Left lung (tissue), 10 donors: ENCODE results near the gene ETV4. TPM values are rescaled to one million over a fixed set of nuclear protein-coding genes. Genes with fewer than 3 reads are reported as not detected.

Experiments used
- ATAC-seq: fragments of 200-7000 bp; cut with Tn5 transposase; one replicate; pipeline ENCODE4 v1.9.1; 2020; ENCODE audit warnings: moderate library complexity
- DNase-seq, 4 donors: peaks; one replicate each; pipeline ENCODE4 v3.0.0-alpha.2; 2013 to 2020
- H3K27ac ChIP-seq, 2 donors: fragments of 200-600 bp; sonication (generic) in 1 of 2; one replicate each; pipeline versions ENCODE4 v1.5.0 to v1.8.0; 2020 to 2021
- H3K27me3 ChIP-seq, 2 donors: fragments of 200-600 bp; sonication (generic) in 1 of 2; one replicate each; pipeline versions ENCODE4 v1.5.0 to v1.8.0; 2020 to 2021
- H3K36me3 ChIP-seq, 2 donors: fragments of 200-600 bp; sonication (generic) in 1 of 2; one replicate each; pipeline versions ENCODE4 v1.5.0 to v1.8.0; 2020 to 2021
- H3K4me1 ChIP-seq, 2 donors: fragments of 200-600 bp; one replicate each; pipeline ENCODE4 v1.8.0; 2021
- H3K4me3 ChIP-seq, 2 donors: fragments of 200-600 bp; sonication (generic) in 1 of 2; one replicate each; pipeline versions ENCODE4 v1.5.0 to v1.8.0; 2020 to 2021; ENCODE audit warnings: mild to moderate bottlenecking in 1 of 2
- H3K9me3 ChIP-seq, 2 donors: fragments of 200-600 bp; sonication (generic) in 1 of 2; one replicate each; pipeline versions ENCODE4 v1.5.0 to v1.8.0; 2020 to 2021
- intact Hi-C, 2 donors: fragments of 100-400 bp; cut with DNase I; formaldehyde crosslinking; loops; one replicate each; pipeline versions ENCODE4 v1.11.2 to v1.14.2; 2022
- polyA plus RNA-seq, 6 donors: library from polyadenylated mRNA; unstranded; fragments of 120-200 nt; gene quantifications; one replicate each; pipeline ENCODE4 v1.2.1, GENCODE V29; 2013; ENCODE audit not compliant: insufficient read length in 6 of 6
- total RNA-seq, 2 donors: library from RNA; stranded (reverse); fragmentation: NEBNext Ultra II Directional; extraction: Animal tissue kit (Norgen Biotek cat#: 25700); gene quantifications; one replicate each; pipeline ENCODE4 v1.2.1, GENCODE V29; 2021
- TF ChIP-seq, protein P1 (sequence below), 2 donors: fragments of 200-600 bp; sonication (generic) in 1 of 2; IDR thresholded peaks; one replicate each; pipeline versions ENCODE4 v1.5.0 to v1.8.0; 2021; ENCODE audit warnings: antibody characterized with exemption in 2 of 2
- donor health status: DM: no; HTN: yes; CAD: no.
- donor health status: DM: no; HTN: no; CAD: no.

The ETV4 gene
- total and polyA plus RNA-seq, 8 donors, result 4.3 to 24.3 (median 13.4) TPM

DNA sequence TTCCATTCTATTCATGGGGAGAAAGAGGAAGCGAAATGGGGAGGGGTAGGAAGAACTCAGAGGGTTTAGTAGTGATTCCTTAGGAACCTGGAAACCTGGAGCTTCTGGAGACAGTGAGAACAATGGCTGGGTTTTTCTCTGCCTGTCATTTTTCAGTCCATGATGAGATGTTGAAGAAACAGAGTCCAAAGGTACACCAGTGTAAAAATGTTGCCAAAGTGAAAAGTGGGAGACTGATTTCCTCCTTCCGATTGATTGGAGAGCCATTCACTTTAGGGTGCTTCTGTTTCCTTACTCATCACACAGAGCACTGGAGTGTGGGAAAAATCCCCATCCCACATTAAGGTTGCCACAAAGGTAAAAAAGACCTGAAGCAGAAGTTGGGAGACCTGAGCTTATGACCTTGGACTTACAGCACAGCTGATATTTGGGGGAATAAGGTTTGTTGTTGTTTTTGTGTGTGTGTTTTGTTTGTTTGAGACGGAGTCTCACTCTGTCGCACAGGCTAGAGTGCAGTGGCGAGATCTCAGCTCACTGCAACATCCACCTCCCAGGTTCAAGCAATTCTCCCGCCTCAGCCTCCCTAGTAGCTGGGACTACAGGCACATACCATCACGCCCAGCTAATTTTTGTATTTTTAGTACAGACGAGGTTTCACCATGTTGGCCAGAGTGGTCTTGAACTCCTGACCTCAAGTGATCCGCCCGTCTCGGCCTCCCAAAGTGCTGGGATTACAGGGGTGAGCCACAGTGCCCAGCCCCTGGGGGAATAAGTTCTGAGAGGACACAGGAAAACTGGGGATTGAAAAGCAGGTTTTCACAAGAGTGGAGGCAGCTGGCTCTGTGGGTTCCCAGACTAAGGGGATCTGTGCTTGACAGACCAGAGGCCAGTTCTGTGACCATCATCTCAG, 63.8 kb downstream of the ETV4 start:
- no peaks in the 10 kb centered on the region for H3K36me3 ChIP-seq
- intact Hi-C loops, result loop anchor here (2.0 to 5.0 kb wide), 2 partner anchors 80 to 90 kb away; no protein-coding TSS in a partner anchor
- no peak for ATAC-seq
- H3K27ac ChIP-seq, result peak overlapping the region in 1 of 2 donors; percentile 92
- peaks cover 16 to 35% of the 10 kb centered on the region in 2 donors for H3K4me1 ChIP-seq
- no peaks in the 10 kb centered on the region for H3K9me3 ChIP-seq
- no peak overlapping the region for H3K4me3 ChIP-seq
- no peak for DNase-seq
- TF ChIP-seq, protein P1, sequence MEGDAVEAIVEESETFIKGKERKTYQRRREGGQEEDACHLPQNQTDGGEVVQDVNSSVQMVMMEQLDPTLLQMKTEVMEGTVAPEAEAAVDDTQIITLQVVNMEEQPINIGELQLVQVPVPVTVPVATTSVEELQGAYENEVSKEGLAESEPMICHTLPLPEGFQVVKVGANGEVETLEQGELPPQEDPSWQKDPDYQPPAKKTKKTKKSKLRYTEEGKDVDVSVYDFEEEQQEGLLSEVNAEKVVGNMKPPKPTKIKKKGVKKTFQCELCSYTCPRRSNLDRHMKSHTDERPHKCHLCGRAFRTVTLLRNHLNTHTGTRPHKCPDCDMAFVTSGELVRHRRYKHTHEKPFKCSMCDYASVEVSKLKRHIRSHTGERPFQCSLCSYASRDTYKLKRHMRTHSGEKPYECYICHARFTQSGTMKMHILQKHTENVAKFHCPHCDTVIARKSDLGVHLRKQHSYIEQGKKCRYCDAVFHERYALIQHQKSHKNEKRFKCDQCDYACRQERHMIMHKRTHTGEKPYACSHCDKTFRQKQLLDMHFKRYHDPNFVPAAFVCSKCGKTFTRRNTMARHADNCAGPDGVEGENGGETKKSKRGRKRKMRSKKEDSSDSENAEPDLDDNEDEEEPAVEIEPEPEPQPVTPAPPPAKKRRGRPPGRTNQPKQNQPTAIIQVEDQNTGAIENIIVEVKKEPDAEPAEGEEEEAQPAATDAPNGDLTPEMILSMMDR (IDR thresholded peaks at IDR 0.05), result no peak
- no peaks in the 10 kb centered on the region for H3K27me3 ChIP-seq

DNA sequence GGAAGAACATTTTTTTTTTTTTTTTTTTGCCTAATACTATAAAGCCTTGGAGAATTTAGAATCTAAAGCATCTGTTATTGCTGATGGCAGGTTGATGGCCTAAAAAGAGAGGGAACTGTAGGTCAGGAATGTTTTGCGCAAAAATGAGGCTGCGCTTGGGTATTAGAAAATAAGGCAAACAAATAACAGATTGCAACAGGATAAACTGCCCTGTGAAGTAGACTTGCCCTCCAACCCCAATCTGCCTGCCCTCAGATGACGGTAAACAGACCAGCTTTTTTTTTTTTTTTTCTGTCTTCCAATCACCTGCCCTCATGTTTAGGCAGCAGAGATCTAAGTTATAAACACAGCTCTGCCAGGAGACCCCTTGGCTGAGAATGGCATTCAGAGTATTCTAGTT, 66.2 kb downstream of the ETV4 start:
- intact Hi-C loops, result loop anchor here in 1 of 2 donors (5.0 kb wide), 1 partner anchor 78 kb away; no protein-coding TSS in a partner anchor
- Histone ChIP-seq H3K9me3 (no peaks in the 10 kb centered on the region), H3K27ac (no peak overlapping the region), H3K4me1 (peaks cover 10 to 12% of the 10 kb centered on the region in 2 donors), H3K4me3 (no peak overlapping the region), H3K27me3 (no peaks in the 10 kb centered on the region), H3K36me3 (no peaks in the 10 kb centered on the region)
- TF ChIP-seq, protein P1 (IDR thresholded peaks at IDR 0.05), result no peak
- DNase-seq (no peak), ATAC-seq (no peak)

Other genes starting within 250 kb of the ETV4 start
- gene ARL4D, start 147.3 kb downstream of the ETV4 start, total RNA-seq, result 10 to 100 TPM in 1 of 2 donors, 1 to 10 TPM in 1; 9.9 to 13.0 TPM
- gene ARL4D, start 147.3 kb downstream of the ETV4 start, polyA plus RNA-seq, result 10 to 100 TPM in 1 of 6 donors, 1 to 10 TPM in 5; 5.9 to 10.1 (median 9.2) TPM
- gene DHX8, start 62.4 kb downstream of the ETV4 start, total RNA-seq, result 10 to 100 TPM; 46.6 to 61.2 TPM
- gene DHX8, start 62.4 kb downstream of the ETV4 start, polyA plus RNA-seq, result 10 to 100 TPM; 42.7 to 48.4 (median 44.7) TPM
- gene MEOX1, start 115.6 kb upstream of the ETV4 start, total RNA-seq, result 1 to 10 TPM in 1 of 2 donors, under 1 TPM in 1; 0.29 to 1.5 TPM
- under 1 TPM; 0.30 to 0.43 (median 0.36) TPM for gene MEOX1, start 115.6 kb upstream of the ETV4 start, polyA plus RNA-seq
- gene SOST, start 212.5 kb upstream of the ETV4 start, total RNA-seq, result under 1 TPM in 1 of 2 donors, not detected in 1; 0.12 TPM
- gene SOST, start 212.5 kb upstream of the ETV4 start, polyA plus RNA-seq, result under 1 TPM in 4 of 6 donors, not detected in 2; 0.11 to 0.66 (median 0.19) TPM
- gene DUSP3, start 232.6 kb upstream of the ETV4 start, total RNA-seq, result 100 to 1,000 TPM in 1 of 2 donors, 10 to 100 TPM in 1; 95.8 to 105 TPM
- gene DUSP3, start 232.6 kb upstream of the ETV4 start, polyA plus RNA-seq, result 10 to 100 TPM; 30.9 to 37.8 (median 32.3) TPM
- gene CFAP97D1, start 234.1 kb upstream of the ETV4 start, total RNA-seq, result not detected
- under 1 TPM in 4 of 6 donors, not detected in 2; 0.06 to 0.11 (median 0.07) TPM for gene CFAP97D1, start 234.1 kb upstream of the ETV4 start, polyA plus RNA-seq